K562 (cell line): ENCODE data around the gene INPP5E. TPM values are rescaled to one million over a fixed set of nuclear protein-coding genes. Genes with fewer than 3 reads are reported as not detected.

Source experiments
- C11orf30 ChIP-seq: fragments of 450-650 bp; IDR thresholded peaks from 2 replicates; pipeline ENCODE4 v1.6.1; 2016; ENCODE audit warnings: low read depth, mild to moderate bottlenecking
- CHCHD3 ChIP-seq: fragments of 250-450 bp; sonication (Bioruptor Pico); IDR thresholded peaks from 2 replicates; pipeline ENCODE4 v2.1.2; 2022; ENCODE audit warnings: mild to moderate bottlenecking
- ETV1 ChIP-seq: fragments of 450-650 bp; conservative IDR thresholded peaks from 2 replicates; pipeline ENCODE4 v1.6.1; 2016; ENCODE audit warnings: missing genetic modification characterization, control low read depth, low read depth, missing compliant biosample characterization
- ETV5 ChIP-seq: sonication (generic); formaldehyde crosslinking; IDR thresholded peaks from 2 replicates; pipeline ENCODE4 v1.4.0; 2020; ENCODE audit warnings: low read depth, mild to moderate bottlenecking, missing genetic modification reagents
- HIVEP1 ChIP-seq: fragments of 250-450 bp; sonication (Bioruptor Pico); IDR thresholded peaks from 2 replicates; pipeline ENCODE4 v1.4.0; 2020; ENCODE audit warnings: mild to moderate bottlenecking
- MGA ChIP-seq: fragments of 450-650 bp; IDR thresholded peaks from 2 replicates; pipeline ENCODE4 v1.6.1; 2016; ENCODE audit warnings: mild to moderate bottlenecking, moderate library complexity
- SAFB ChIP-seq: fragments of 200-400 bp; formaldehyde crosslinking; IDR thresholded peaks from 2 replicates; pipeline ENCODE4 v1.6.1; 2017; ENCODE audit warnings: low read depth, low read length, borderline replicate concordance
- ZC3H8 ChIP-seq: fragments of 450-650 bp; IDR thresholded peaks from 2 replicates; pipeline ENCODE4 v1.6.1; 2017
- ZKSCAN8 ChIP-seq: fragments of 200-800 bp; sonication (Bioruptor generic); IDR thresholded peaks from 2 replicates; pipeline ENCODE4 v1.6.1; 2016; ENCODE audit warnings: missing genetic modification characterization, missing compliant biosample characterization
- ZNF445 ChIP-seq: fragments of 250-450 bp; sonication (Bioruptor Pico); IDR thresholded peaks from 2 replicates; pipeline ENCODE4 v1.4.0; 2020; ENCODE audit warnings: low read depth, mild to moderate bottlenecking, moderate library complexity
- ZNF507 ChIP-seq: conservative IDR thresholded peaks from 2 replicates; pipeline ENCODE4 v1.6.1; 2017; ENCODE audit warnings: missing genetic modification characterization, missing compliant biosample characterization
- ZNF511 ChIP-seq: sonication (generic); formaldehyde crosslinking; IDR thresholded peaks from 2 replicates; pipeline ENCODE4 v1.8.0; 2022; ENCODE audit warnings: mild to moderate bottlenecking, missing genetic modification reagents
- polyA plus RNA-seq, 8 experiments: library from polyadenylated mRNA; depleted of rRNA in 4 of 8; stranded (reverse) in 5 of 8; unstranded in 3 of 8; fragments of >200 nt; fragmentation: Nextera tagmentation in 2 of 8; fragmentation: Illumina TruSeq in 1 of 8; extraction: Ambion mirVana in 2 of 8; extraction: Trizol in 1 of 8; gene quantifications; 2 replicates each; pipeline versions ENCODE4 v1.2.1 to v1.2.3, GENCODE V29; 2011 to 2014; ENCODE audit warnings: inconsistent platforms in 1 of 8, missing spikeins in 1 of 8
- total RNA-seq, 7 experiments: library from RNA; depleted of rRNA in 6 of 7; stranded (reverse); fragments of >200 nt in 6 of 7; fragmentation: Illumina TruSeq in 2 of 7; extraction: Trizol in 2 of 7; gene quantifications; 2 replicates each; pipeline versions ENCODE4 v1.2.1 to v1.2.3, GENCODE V29; 2011 to 2021; ENCODE audit warnings: low replicate concordance in 1 of 7

INPP5E gene
- total and polyA plus RNA-seq, 9 of the 15 experiments (the other 6 are each of a cell fraction or from before 2014, with no cell fraction given): 0.38 to 17.4 (median 4.9) TPM

GRCh38 chr9:136409557-136410455 is 29.8 kb downstream of the INPP5E start (continued):
- TF ChIP-seq MGA (peak; percentile 94), C11orf30 (0 out of 2 replicates have a peak, but pooled peaks have one; percentile 7), HIVEP1 (CRISPR knock-in tag) (no peak), ZKSCAN8 (CRISPR knock-in tag) (no peak), ZC3H8 (no peak), CHCHD3 (no peak), ZNF507 (no peak), SAFB (no peak), ZNF511 (peak; percentile 87; the same call in 1 of the 2 replicates), ETV5 (CRISPR knock-in tag) (no peak), ZNF445 (CRISPR knock-in tag) (no peak), ETV1 (tag) (no peak)
